ENCODE data around the gene DZIP1L.

- TF ChIP-seq POLR2AphosphoS5 (IDR thresholded peaks at IDR 0.05; ENCODE audit: low read depth, low read length): no peak
- TF ChIP-seq POLR2A (IDR thresholded peaks at IDR 0.05; ENCODE audit: low read depth, low read length): no peak
- no peak for TF ChIP-seq TAF1 (IDR thresholded peaks at IDR 0.05; ENCODE audit: borderline replicate concordance, low read depth, low read length)
Observed at GRCh38 chr3:138023754-138024153, 91.7 kb downstream of the DZIP1L start.

Measured in GM12892 (cell line).